ENCODE measurements around the gene FYN. TPM values are rescaled to one million over a fixed set of nuclear protein-coding genes. Genes with fewer than 3 reads are reported as not detected.
"Not testable (repeated sequence)": the region's sequence is repeated elsewhere in the genome, so short reads cannot be mapped to it uniquely, and the experiment has no call there.

FYN gene
- polyA plus RNA-seq, 5 donors: 105 to 153 (median 140) TPM

GRCh38 chr6:111792241-111792640 is 81.0 kb downstream of the FYN start:
- DNase-seq: no peak

GRCh38 chr6:111791415-111791814 is 81.8 kb downstream of the FYN start:
- no peak for DNase-seq

GRCh38 chr6:111789598-111789997 is 83.7 kb downstream of the FYN start:
- peak in 1 of 2 donors; percentile 42 for DNase-seq

- DNase-seq: no peak
These were observed 84.6 kb downstream of the FYN start for GRCh38 chr6:111788379-111789276.

- not testable (repeated sequence) for DNase-seq
These were observed 87.1 kb downstream of the FYN start for GRCh38 chr6:111786151-111786550.

GRCh38 chr6:111784433-111784832 is 88.8 kb downstream of the FYN start:
- DNase-seq: peak in 1 of 2 donors; percentile 40

- no peak for DNase-seq
These were observed 90.3 kb downstream of the FYN start for GRCh38 chr6:111782887-111783466.

GRCh38 chr6:111782192-111782809 is 91.0 kb downstream of the FYN start:
- DNase-seq: no peak

- DNase-seq: no peak
These were observed 92.1 kb downstream of the FYN start for GRCh38 chr6:111781041-111781708.

- DNase-seq: no peak
These were observed 92.9 kb downstream of the FYN start for GRCh38 chr6:111780393-111780792.

GRCh38 chr6:111779660-111780059 is 93.6 kb downstream of the FYN start:
- no peak for DNase-seq

- no peak for DNase-seq
These were observed 94.2 kb downstream of the FYN start for GRCh38 chr6:111779031-111779430.

GRCh38 chr6:111777357-111777756 is 95.9 kb downstream of the FYN start:
- DNase-seq: no peak

- DNase-seq: no peak
These were observed 96.7 kb downstream of the FYN start for GRCh38 chr6:111776236-111777221.

- no peak for DNase-seq
These were observed 97.9 kb downstream of the FYN start for GRCh38 chr6:111775145-111775922.

GRCh38 chr6:111774346-111774703 is 98.9 kb downstream of the FYN start:
- DNase-seq: no peak

GRCh38 chr6:111773501-111774345 is 99.5 kb downstream of the FYN start:
- no peak for DNase-seq

- DNase-seq: no peak
These were observed 100.9 kb downstream of the FYN start for GRCh38 chr6:111772381-111772780.

- no peak for DNase-seq
These were observed 101.6 kb downstream of the FYN start for GRCh38 chr6:111771629-111772028.

Measured in right lung (tissue), 5 donors.